IPS DF 19.7 (cell line): ENCODE measurements around the gene PRDX5.

Experiments
- DNase-seq: peaks from one replicate; pipeline ENCODE4 v3.0.0-alpha.2; 2013; ENCODE audit warnings: low read depth, low spot score

Gene PRDX5

GRCh38 chr11:64347193-64347867 is 29.4 kb downstream of the PRDX5 start:
- DNase-seq: no peak

- DNase-seq: no peak
Measured at GRCh38 chr11:64348383-64349024, 30.6 kb downstream of the PRDX5 start.

- DNase-seq: no peak
Measured at GRCh38 chr11:64349025-64349387, 31.1 kb downstream of the PRDX5 start.

- no peak for DNase-seq
Measured at GRCh38 chr11:64349404-64349803, 31.5 kb downstream of the PRDX5 start.

GRCh38 chr11:64351136-64351631 is 33.3 kb downstream of the PRDX5 start:
- DNase-seq: no peak

- no peak for DNase-seq
Measured at GRCh38 chr11:64352099-64352994, 34.4 kb downstream of the PRDX5 start.

- no peak for DNase-seq
Measured at GRCh38 chr11:64352995-64353714, 35.2 kb downstream of the PRDX5 start.

- no peak for DNase-seq
Measured at GRCh38 chr11:64353715-64354506, 36.0 kb downstream of the PRDX5 start.

- DNase-seq: no peak
Measured at GRCh38 chr11:64355078-64355940, 37.4 kb downstream of the PRDX5 start.

GRCh38 chr11:64356498-64357411 is 38.8 kb downstream of the PRDX5 start:
- DNase-seq: no peak

- DNase-seq: no peak
Measured at GRCh38 chr11:64357446-64357845, 39.5 kb downstream of the PRDX5 start.

- DNase-seq: no peak
Measured at GRCh38 chr11:64357904-64358535, 40.1 kb downstream of the PRDX5 start.

GRCh38 chr11:64358536-64358906 is 40.6 kb downstream of the PRDX5 start:
- DNase-seq: no peak

GRCh38 chr11:64358907-64359711 is 41.2 kb downstream of the PRDX5 start, which contains the start of gene RPS6KA4:
TSS of gene RPS6KA4 (plus strand) at chr11:64359162. CDS start at chr11:64359236, 74 bp downstream.
- DNase-seq: no peak

GRCh38 chr11:64359712-64360445 is 42.0 kb downstream of the PRDX5 start:
- DNase-seq: no peak

GRCh38 chr11:64360448-64360921 is 42.6 kb downstream of the PRDX5 start:
- no peak for DNase-seq

- DNase-seq: no peak
Measured at GRCh38 chr11:64361659-64362058, 43.7 kb downstream of the PRDX5 start.
